H1 (cell line): ENCODE results near the gene ACYP2. TPM values are rescaled to one million over a fixed set of nuclear protein-coding genes. Genes with fewer than 3 reads are reported as not detected.
A peak's percentile ranks its signal among the peaks of the same experiment; 100 is the strongest.

Experiments
- CTCF ChIA-PET: fragments of 300-600 bp; sonication (Branson Sonifier 250); formaldehyde crosslinking; loops from one replicate; lab custom pipeline; 2021; ENCODE audit not compliant: partially characterized antibody; lab: Charles Lee
- POLR2A ChIA-PET: fragments of 300-600 bp; sonication (Branson Sonifier 250); formaldehyde crosslinking; loops from one replicate; lab custom pipeline; 2021; ENCODE audit warnings: inconsistent platforms; ENCODE audit not compliant: partially characterized antibody; lab: Charles Lee
- DNase-seq, 2 experiments: peaks; one replicate each; pipeline versions ENCODE4 v3.0.0 to v3.0.0-alpha.2; 2010 to 2022; ENCODE audit warnings: low spot score in 2 of 2, low read depth in 1 of 2, mixed read lengths in 1 of 2
- FAIRE-seq: peaks from 2 replicates; lab custom pipeline; 2011; peaks lifted over from hg19 to GRCh38; lab: Jason Lieb, UNC
- H2AFZ ChIP-seq: 2 replicates; pipeline ENCODE4 v1.8.1; 2012; ENCODE audit warnings: low read length, inconsistent platforms
- H2AK5ac ChIP-seq: 2 replicates; pipeline ENCODE4 v1.6.1; 2013; ENCODE audit warnings: low read depth, low read length
- H2BK120ac ChIP-seq: replicated peaks from 2 replicates; pipeline ENCODE3; 2013; ENCODE audit warnings: low read depth, low read length, inconsistent platforms
- H2BK12ac ChIP-seq: 2 replicates; pipeline ENCODE4 v1.6.1; 2013; ENCODE audit warnings: low read depth, low read length
- H2BK15ac ChIP-seq: 2 replicates; pipeline ENCODE4 v1.6.1; 2013; ENCODE audit warnings: low read length
- H2BK20ac ChIP-seq: 2 replicates; pipeline ENCODE4 v1.6.1; 2013; ENCODE audit warnings: low read length
- H2BK5ac ChIP-seq: 2 replicates; pipeline ENCODE4 v1.6.1; 2013; ENCODE audit warnings: low read depth, low read length
- H3K14ac ChIP-seq: 2 replicates; pipeline ENCODE4 v1.6.1; 2013; ENCODE audit warnings: inconsistent platforms; ENCODE audit not compliant: insufficient read length
- H3K18ac ChIP-seq: 2 replicates; pipeline ENCODE4 v1.6.1; 2013; ENCODE audit warnings: low read length; ENCODE audit errors: extremely low read depth
- H3K23ac ChIP-seq: 2 replicates; pipeline ENCODE4 v1.6.1; 2013; ENCODE audit warnings: inconsistent platforms; ENCODE audit not compliant: insufficient read length
- H3K23me2 ChIP-seq: 2 replicates; pipeline ENCODE4 v1.6.1; 2013; ENCODE audit warnings: low read depth, low read length
- H3K27ac ChIP-seq: 2 replicates; pipeline ENCODE4 v1.6.1; 2011; ENCODE audit warnings: low read depth, low read length, inconsistent platforms
- H3K27me3 ChIP-seq, 4 experiments: replicated peaks in 1 of 4; 1 replicate in 1 of 4; 2 replicates in 3 of 4; pipeline versions ENCODE4 v1.6.1 to v1.8.1; 2011 to 2013; ENCODE audit warnings: low read length in 3 of 4, mild to moderate bottlenecking in 3 of 4, inconsistent platforms in 2 of 4, mixed read lengths in 2 of 4, moderate library complexity in 1 of 4; ENCODE audit not compliant: control insufficient read depth in 3 of 4, insufficient read depth in 3 of 4; ENCODE audit errors: extremely low read depth in 1 of 4
- H3K36me3 ChIP-seq, 4 experiments: 2 replicates each; pipeline versions ENCODE4 v1.6.1 to v1.8.1; 2011 to 2013; ENCODE audit warnings: mild to moderate bottlenecking in 4 of 4, low read length in 3 of 4, moderate library complexity in 2 of 4, control low read depth in 1 of 4, inconsistent platforms in 1 of 4; ENCODE audit not compliant: insufficient read depth in 4 of 4, control insufficient read depth in 2 of 4
- H3K4ac ChIP-seq: replicated peaks from 2 replicates; pipeline ENCODE3; 2013; ENCODE audit warnings: low read length, low read depth, mixed read lengths, inconsistent platforms; ENCODE audit not compliant: insufficient read length
- H3K4me1 ChIP-seq, 4 experiments: replicated peaks in 1 of 4; 1 replicate in 1 of 4; 2 replicates in 3 of 4; pipeline versions ENCODE4 v1.6.1 to v1.8.1; 2011 to 2013; ENCODE audit warnings: low read length in 3 of 4, inconsistent platforms in 2 of 4, mixed read lengths in 1 of 4; ENCODE audit not compliant: insufficient read depth in 4 of 4, control insufficient read depth in 3 of 4
- H3K4me2 ChIP-seq, 2 experiments: 2 replicates each; pipeline versions ENCODE4 v1.6.1 to v1.8.1; 2011 to 2013; ENCODE audit warnings: low read depth in 2 of 2, low read length in 2 of 2, control low read depth in 1 of 2, inconsistent platforms in 1 of 2, mild to moderate bottlenecking in 1 of 2; ENCODE audit not compliant: insufficient read depth in 1 of 2
- H3K4me3 ChIP-seq, 4 experiments: fragments of 200-600, 300-600 bp in 1 of 4; sonication (generic), shearing (Covaris generic), sonication (Bioruptor Twin) in 1 of 4; 2 replicates each; pipeline versions ENCODE4 v1.5.1 to v1.8.1; 2011 to 2016; ENCODE audit warnings: low read length in 4 of 4, low read depth in 3 of 4, control low read depth in 2 of 4, inconsistent platforms in 2 of 4, mild to moderate bottlenecking in 2 of 4, mixed read lengths in 1 of 4, moderate library complexity in 1 of 4; ENCODE audit not compliant: insufficient read depth in 2 of 4; ENCODE audit errors: extremely low read depth in 1 of 4
- H3K56ac ChIP-seq: replicated peaks from 2 replicates; pipeline ENCODE3; 2013; ENCODE audit warnings: low read depth, mild to moderate bottlenecking, mixed read lengths, low read length, inconsistent platforms; ENCODE audit not compliant: insufficient read length
- H3K79me1 ChIP-seq: 2 replicates; pipeline ENCODE4 v1.6.1; 2013; ENCODE audit warnings: low read depth, low read length, control low read depth
- H3K79me2 ChIP-seq, 2 experiments: 2 replicates each; pipeline versions ENCODE4 v1.6.1 to v1.8.1; 2012 to 2013; ENCODE audit warnings: low read length in 2 of 2, mild to moderate bottlenecking in 2 of 2, inconsistent platforms in 1 of 2; ENCODE audit not compliant: insufficient read depth in 2 of 2, control insufficient read depth in 1 of 2
- H3K9ac ChIP-seq, 4 experiments: replicated peaks in 1 of 4; 1 replicate in 1 of 4; 2 replicates in 3 of 4; pipeline versions ENCODE4 v1.6.1 to v1.8.1; 2011 to 2013; ENCODE audit warnings: low read depth in 3 of 4, low read length in 3 of 4, control low read depth in 2 of 4, mild to moderate bottlenecking in 2 of 4, moderate library complexity in 2 of 4, inconsistent platforms in 1 of 4; ENCODE audit errors: extremely low read depth in 1 of 4
- H3K9me3 ChIP-seq, 2 experiments: 2 replicates each; pipeline versions ENCODE4 v1.6.1 to v1.8.1; 2012 to 2013; ENCODE audit warnings: mild to moderate bottlenecking in 2 of 2, moderate library complexity in 2 of 2, control low read depth in 1 of 2, inconsistent platforms in 1 of 2, low read depth in 1 of 2, low read length in 1 of 2, mixed read lengths in 1 of 2; ENCODE audit not compliant: insufficient read depth in 2 of 2
- H4K20me1 ChIP-seq, 2 experiments: replicated peaks in 1 of 2; 2 replicates each; pipeline versions ENCODE3 to v1.8.1; 2011 to 2013; ENCODE audit warnings: inconsistent platforms in 2 of 2, low read length in 2 of 2, mild to moderate bottlenecking in 1 of 2; ENCODE audit not compliant: insufficient read depth in 2 of 2, control insufficient read depth in 1 of 2
- H4K5ac ChIP-seq: 2 replicates; pipeline ENCODE4 v1.6.1; 2013; ENCODE audit warnings: low read length, low read depth, mixed read lengths, inconsistent platforms; ENCODE audit not compliant: insufficient read length
- H4K8ac ChIP-seq: 2 replicates; pipeline ENCODE4 v1.8.0; 2013; ENCODE audit warnings: mild to moderate bottlenecking, moderate library complexity, low read length, inconsistent platforms; ENCODE audit not compliant: insufficient read depth; ENCODE audit errors: extremely low read depth
- H4K91ac ChIP-seq: replicated peaks from 2 replicates; pipeline ENCODE3; 2013; ENCODE audit warnings: low read length, mixed read lengths, inconsistent platforms; ENCODE audit not compliant: insufficient read length
- FOSL1 ChIP-seq: IDR thresholded peaks from 2 replicates; pipeline ENCODE4 v1.6.1; 2011; ENCODE audit warnings: mild to moderate bottlenecking, low read depth, low read length, moderate library complexity; ENCODE audit not compliant: insufficient read depth
- POLR2A ChIP-seq, 2 experiments: IDR thresholded peaks; 1 replicate in 1 of 2; 2 replicates in 1 of 2; pipeline ENCODE4 v1.6.1; 2011; ENCODE audit warnings: low read depth in 2 of 2, low read length in 2 of 2, mild to moderate bottlenecking in 2 of 2; ENCODE audit errors: control extremely low read depth in 1 of 2
- RBBP5 ChIP-seq: IDR thresholded peaks from 2 replicates; pipeline ENCODE4 v1.7.1; 2012; ENCODE audit warnings: low read depth, mild to moderate bottlenecking, inconsistent platforms, low read length, moderate library complexity, borderline replicate concordance
- SIX5 ChIP-seq: IDR thresholded peaks from 2 replicates; pipeline ENCODE4 v1.6.1; 2011; ENCODE audit warnings: mild to moderate bottlenecking, low read depth, low read length
- WGBS, 2 experiments: shearing (Covaris generic) in 1 of 2; methylation state at CpG; one replicate each; pipeline versions ENCODE4 v1.1.6 to v1.1.7; 2013 to 2015; ENCODE audit warnings: low lambda C conversion rate in 2 of 2, mixed read lengths in 2 of 2, inconsistent platforms in 1 of 2, low coverage in 1 of 2, missing lambda C conversion rate in 1 of 2; ENCODE audit not compliant: insufficient replicate concordance in 2 of 2, insufficient coverage in 1 of 2, insufficient read length in 1 of 2; ENCODE audit errors: extremely low coverage in 1 of 2, missing lambda C conversion rate in 1 of 2; 5-methylcytosine and 5-hydroxymethylcytosine counted together
- polyA plus RNA-seq, 7 experiments: library from polyadenylated mRNA; depleted of rRNA in 3 of 7; stranded (reverse) in 5 of 7; unstranded in 2 of 7; fragments of >200 nt in 5 of 7; fragments of 200-250 nt in 2 of 7; gene quantifications; 1 replicate in 5 of 7; 2 replicates in 1 of 7; 4 replicates in 1 of 7; pipeline versions ENCODE4 v1.2.1 to v1.2.3, GENCODE V29; 2011 to 2013; ENCODE audit warnings: missing spikeins in 2 of 7, mixed read lengths in 2 of 7
- total RNA-seq: library from RNA; stranded (reverse); fragmentation: NEBNext Ultra II Directional; extraction: Animal tissue kit (Norgen Biotek cat#: 25700); gene quantifications from 2 replicates; pipeline ENCODE4 v1.2.1, GENCODE V29; 2021
- TF ChIP-seq, protein P1 (sequence below): IDR thresholded peaks from 2 replicates; pipeline ENCODE4 v1.6.1; 2012; ENCODE audit warnings: inconsistent platforms

The ACYP2 gene
- total and polyA plus RNA-seq, 2 of the 8 experiments (the other 6 are each of a cell fraction or from before 2014, with no cell fraction given) = 3.4 to 4.4 TPM

DNA sequence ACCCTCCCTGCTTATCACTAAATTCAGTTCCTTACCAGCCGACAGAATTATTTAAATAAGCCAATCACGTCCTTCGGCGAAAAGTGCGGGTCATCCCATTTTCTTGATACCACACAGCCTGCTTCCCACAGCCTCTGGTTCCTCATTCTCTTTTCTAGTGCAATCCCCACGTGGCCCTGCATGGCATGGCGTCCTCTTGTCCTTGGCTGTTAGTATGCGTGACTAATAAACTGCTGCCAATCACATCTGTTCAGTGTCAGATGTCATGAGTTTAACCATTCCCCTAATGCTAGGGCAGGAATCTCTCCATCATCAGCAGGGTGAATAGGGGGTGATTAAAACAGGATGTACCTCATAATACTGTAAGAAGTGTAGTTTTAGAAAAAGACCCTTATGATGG lies 203.4 kb downstream of the ACYP2 start:
- no peaks in the 10 kb centered on the region for H3K27me3 ChIP-seq
- no peak overlapping the region for H4K5ac ChIP-seq
- no peaks in the 10 kb centered on the region for H3K79me2 ChIP-seq
- no peak overlapping the region for H3K4me3 ChIP-seq
- H2BK5ac ChIP-seq = no peak overlapping the region
- no peak overlapping the region; the same call in 1 of the 2 replicates for H2AFZ ChIP-seq
- no peaks in the 10 kb centered on the region for H3K79me1 ChIP-seq
- H2BK20ac ChIP-seq = no peak overlapping the region
- H4K8ac ChIP-seq = no peak overlapping the region
- TF ChIP-seq FOSL1 = no peak
- no peak for TF ChIP-seq SIX5
- TF ChIP-seq POLR2A (IDR thresholded peaks at IDR 0.05; ENCODE audit: control extremely low read depth in 1 of 2, low read depth in 2 of 2, low read length in 2 of 2) = no peak
- TF ChIP-seq RBBP5 = no peak
- TF ChIP-seq, protein P1, sequence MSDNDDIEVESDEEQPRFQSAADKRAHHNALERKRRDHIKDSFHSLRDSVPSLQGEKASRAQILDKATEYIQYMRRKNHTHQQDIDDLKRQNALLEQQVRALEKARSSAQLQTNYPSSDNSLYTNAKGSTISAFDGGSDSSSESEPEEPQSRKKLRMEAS = 0 out of 2 replicates have a peak, but pooled peaks have one; percentile 14
- H3K4me2 ChIP-seq = no peak overlapping the region
- H2BK120ac ChIP-seq = no peak overlapping the region
- H2AK5ac ChIP-seq = no peak overlapping the region
- H3K23ac ChIP-seq = no peak overlapping the region
- H2BK12ac ChIP-seq = no peak overlapping the region
- CTCF ChIA-PET = no interaction called here
- no peak overlapping the region for H3K9ac ChIP-seq
- no peaks in the 10 kb centered on the region for H3K9me3 ChIP-seq
- no peak overlapping the region for H3K18ac ChIP-seq
- no peaks in the 10 kb centered on the region for H3K36me3 ChIP-seq
- no peak overlapping the region for H3K4ac ChIP-seq
- no peaks in the 10 kb centered on the region for H3K23me2 ChIP-seq
- WGBS, 2 experiments = 91% methylated on average over 8 of the region's 8 CpGs; no CpG with 5 or more reads in 1 of the 2 experiments
- H2BK15ac ChIP-seq = no peak overlapping the region
- peaks cover 0 to 4% (median under 1%) of the 10 kb centered on the region in 4 experiments; a peak in 1 of 7 replicates for H3K4me1 ChIP-seq
- DNase-seq (no peak), FAIRE-seq (no peak)
- H4K91ac ChIP-seq = no peak overlapping the region
- H3K27ac ChIP-seq = no peak overlapping the region
- no peak overlapping the region for H3K56ac ChIP-seq
- POLR2A ChIA-PET = no interaction called here
- no peaks in the 10 kb centered on the region for H4K20me1 ChIP-seq
- H3K14ac ChIP-seq = no peak overlapping the region
